GM12872 (cell line): ENCODE measurements around the gene AGO1.

Source experiments
- CTCF ChIP-seq: IDR thresholded peaks from 3 replicates; pipeline ENCODE4 v1.5.1; 2011; ENCODE audit warnings: low read depth, mild to moderate bottlenecking, low read length, moderate library complexity; ENCODE audit not compliant: insufficient read depth

AGO1 gene

GRCh38 chr1:35886577-35887431 lies 3.8 kb downstream of the AGO1 start:
- no peak for TF ChIP-seq CTCF

DNA sequence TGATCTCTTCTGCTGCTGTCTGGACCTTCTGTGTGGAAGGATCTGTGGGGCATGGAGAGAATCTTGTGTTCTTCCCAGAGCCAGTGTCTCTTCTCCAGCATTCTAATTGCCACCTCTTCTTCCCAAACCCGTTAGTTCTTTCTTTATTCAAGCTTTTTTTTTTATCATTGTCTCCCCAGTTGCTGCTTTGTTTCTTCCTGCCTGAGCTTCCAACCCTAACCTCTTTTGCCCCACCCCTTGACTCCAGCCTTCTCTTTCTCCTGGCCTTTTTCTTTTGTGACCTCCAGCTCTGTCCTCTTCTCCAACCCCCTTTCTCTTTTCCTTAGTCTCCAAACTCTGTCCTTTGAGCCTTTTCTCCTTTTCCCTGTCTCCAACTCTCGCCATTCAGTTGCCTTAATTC lies 4.5 kb downstream of the AGO1 start:
- TF ChIP-seq CTCF, result no peak

GRCh38 chr1:35888255-35888654 lies 5.2 kb downstream of the AGO1 start:
- TF ChIP-seq CTCF, result no peak

GRCh38 chr1:35893051-35893879 lies 10.3 kb downstream of the AGO1 start:
- TF ChIP-seq CTCF, result no peak

DNA sequence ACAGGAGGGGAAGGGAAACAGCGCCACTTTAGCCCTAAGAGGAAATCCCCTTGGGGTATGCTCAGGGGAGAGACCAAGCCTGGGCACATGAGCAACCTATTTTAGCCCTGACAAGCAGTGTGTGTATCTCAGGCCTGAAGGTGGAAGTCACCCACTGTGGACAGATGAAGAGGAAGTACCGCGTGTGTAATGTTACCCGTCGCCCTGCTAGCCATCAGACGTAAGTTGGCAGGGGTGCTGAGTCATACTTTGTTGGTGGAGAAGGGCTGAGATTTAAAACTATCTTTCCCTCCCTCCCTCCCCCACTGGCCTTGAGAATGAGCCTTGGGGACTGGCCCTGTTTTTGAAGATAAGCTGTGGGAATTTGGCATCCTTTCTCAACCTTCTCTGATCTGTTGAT lies 11.2 kb downstream of the AGO1 start:
- no peak for TF ChIP-seq CTCF

GRCh38 chr1:35894656-35895055 lies 11.6 kb downstream of the AGO1 start:
- no peak for TF ChIP-seq CTCF

DNA sequence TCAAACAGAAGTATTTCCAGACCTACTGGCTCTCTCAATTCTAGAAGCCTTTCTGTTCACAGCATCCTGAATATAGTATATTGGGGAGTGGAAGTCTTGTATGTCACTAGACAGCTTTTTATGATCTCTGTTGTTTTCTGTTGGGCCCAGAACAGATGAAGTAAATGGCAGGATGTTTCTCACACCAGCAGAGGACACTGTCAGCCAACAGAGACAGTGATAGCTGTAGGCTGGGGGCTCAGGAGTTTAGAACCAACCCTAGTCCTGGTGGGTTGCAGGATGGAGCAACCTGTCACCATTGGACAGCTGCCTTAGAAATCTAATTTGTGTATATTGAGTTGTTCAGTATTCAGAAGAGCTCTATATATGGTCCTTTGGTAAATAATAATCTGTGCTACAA lies 16.9 kb downstream of the AGO1 start:
- TF ChIP-seq CTCF, result peak; percentile 22; the same call in 1 of the 3 replicates
